Heart right ventricle (tissue), 16 donors: ENCODE data around the gene ZNF490. TPM values are rescaled to one million over a fixed set of nuclear protein-coding genes. Genes with fewer than 3 reads are reported as not detected.

ENCODE experiments used
- ATAC-seq, 8 donors: fragments of 200-7000 bp; cut with Tn5 transposase; one replicate each; pipeline ENCODE4 v1.9.1; 2020; ENCODE audit warnings: mild to moderate bottlenecking in 8 of 8, moderate library complexity in 8 of 8, moderate number of reproducible peaks in 1 of 8
- DNase-seq, 2 donors: peaks; one replicate each; pipeline ENCODE4 v3.0.0-alpha.2; 2020
- H3K27ac ChIP-seq, 10 donors: fragments of 200-600 bp; sonication (generic) in 2 of 10; one replicate each; pipeline versions ENCODE4 v1.5.0 to v1.8.0; 2020 to 2022; ENCODE audit warnings: mild to moderate bottlenecking in 3 of 10
- H3K27me3 ChIP-seq, 7 donors: fragments of 200-600 bp; one replicate each; pipeline ENCODE4 v1.8.0; 2021 to 2022; ENCODE audit warnings: mild to moderate bottlenecking in 2 of 7
- H3K36me3 ChIP-seq, 9 donors: fragments of 200-600 bp; sonication (generic) in 1 of 9; one replicate each; pipeline versions ENCODE4 v1.5.0 to v1.8.0; 2020 to 2022; ENCODE audit warnings: mild to moderate bottlenecking in 2 of 9
- H3K4me1 ChIP-seq, 9 donors: fragments of 200-600 bp; sonication (generic) in 1 of 9; one replicate each; pipeline versions ENCODE4 v1.5.0 to v1.8.0; 2020 to 2022; ENCODE audit warnings: mild to moderate bottlenecking in 4 of 9
- H3K4me3 ChIP-seq, 10 donors: fragments of 200-600 bp; sonication (generic) in 2 of 10; one replicate each; pipeline versions ENCODE4 v1.5.0 to v1.8.0; 2020 to 2022; ENCODE audit warnings: mild to moderate bottlenecking in 7 of 10, moderate library complexity in 2 of 10
- H3K9me3 ChIP-seq, 11 donors: fragments of 200-600 bp in 10 of 11; sonication (generic) in 2 of 11; one replicate each; pipeline versions ENCODE4 v1.5.0 to v1.8.0; 2013 to 2022; ENCODE audit warnings: mild to moderate bottlenecking in 2 of 11, control low read depth in 1 of 11, moderate library complexity in 1 of 11
- CTCF ChIP-seq, 9 donors: fragments of 200-600 bp; sonication (generic) in 2 of 9; IDR thresholded peaks; one replicate each; pipeline versions ENCODE4 v1.5.0 to v1.8.0; 2021 to 2022; ENCODE audit warnings: antibody characterized with exemption in 9 of 9, mild to moderate bottlenecking in 5 of 9, moderate library complexity in 1 of 9
- WGBS, 2 donors: extraction: QIAGEN DNeasy Blood & Tissue Kit; methylation state at CpG; one replicate each; pipeline ENCODE4 v1.1.7; 2013; ENCODE audit warnings: inconsistent platforms in 1 of 2; 5-methylcytosine and 5-hydroxymethylcytosine counted together
- intact Hi-C, 10 donors: fragments of 100-400 bp; cut with DNase I; formaldehyde crosslinking; loops; one replicate each; pipeline versions ENCODE4 v1.11.1 to v1.14.2; 2022
- polyA plus RNA-seq, 2 donors: library from polyadenylated mRNA; stranded (reverse); fragments of 200-250 nt; gene quantifications; one replicate each; pipeline ENCODE4 v1.2.3, GENCODE V29; 2013
- total RNA-seq, 10 donors: library from RNA; stranded (reverse); fragmentation: NEBNext Ultra II Directional in 3 of 10; extraction: Animal tissue kit (Norgen Biotek cat#: 25700) in 3 of 10; gene quantifications; one replicate each; pipeline versions ENCODE4 v1.2.1 to v1.2.4, GENCODE V29; 2021 to 2023
- donor health status: Arrhythmogenic right ventricular cardiomyopathy.
- donor health status: ischemic (EF 13 %, LVEDD 7.1; RV severe dilation, severe dysfunction).
- donor health status: healthy with polysubstance abuse.
- donor health status: DM: no; HTN: yes; CAD: no.
- donor health status: DM: no; HTN: no; CAD: no.
- donor health status: ischemic (EF 25% LVEDD 6.9; RV normal size, moderate dysfunction).
- donor health status: ischemic (EF 25% LVEDD 5.7; RV mildly dilated, moderate dysfunction).
- donor health status: healthy.
- donor health status: DM: yes; HTN: yes; CAD: no.
- donor health status: Ischemic cardiomyopathy.
- donor health status: ischemic (EF 35%, LVEDD 5.7; RV mildly dilated, moderate dysfunction).
- donor health status: nonischemic (EF 11% LVEDD 7.7; RV severe dilation, severe dysfunction).
- donor health status: DM: yes; HTN: yes; CAD: no.
- donor health status: PGD.
- donor health status: ischemic (EF 29% LVEDD 5.4; RV normal size, mild dysfunction).
- donor health status: nonischemic (EF 23%, LVEDD 6.1; RV moderate dilation, normal function).

Gene ZNF490
- total and polyA plus RNA-seq, 12 donors = 0.22 to 7.2 (median 5.2) TPM

GRCh38 chr19:12544401-12544876, 66.2 kb downstream of the ZNF490 start:
- 30 to 47% methylated on average over 5 of the region's 5 CpGs for WGBS, 2 donors

GRCh38 chr19:12543855-12544254, 66.8 kb downstream of the ZNF490 start:
- H3K27me3 ChIP-seq = no peaks in the 10 kb centered on the region
- DNase-seq = no peak
- H3K4me1 ChIP-seq = peaks cover 0 to 43% (median 24%) of the 10 kb centered on the region in 9 donors
- ATAC-seq = no peak
- H3K27ac ChIP-seq = peak overlapping the region in 4 of 10 donors; percentile 19 to 64 (median 39)
- intact Hi-C loops = loop anchor here in 1 of 10 donors (5.0 kb wide), 1 partner anchor 47 kb away; no protein-coding TSS in a partner anchor
- WGBS, 2 donors = 81 to 94% methylated on average over 1 of the region's 1 CpG
- H3K9me3 ChIP-seq = peaks cover 0 to 42% (median 0%) of the 10 kb centered on the region in 11 donors
- no peak overlapping the region for H3K4me3 ChIP-seq
- TF ChIP-seq CTCF (IDR thresholded peaks at IDR 0.05) = no peak
- H3K36me3 ChIP-seq = peaks cover 0 to 54% (median 4%) of the 10 kb centered on the region in 9 donors

More at GRCh38 chr19:12544401-12544876, 66.2 kb downstream of the ZNF490 start:
- Histone ChIP-seq H3K27ac (peak overlapping the region in 5 of 10 donors; percentile 4 to 64 (median 38)), H3K4me3 (no peak overlapping the region), H3K36me3 (peaks cover 0 to 51% (median 4%) of the 10 kb centered on the region in 9 donors), H3K27me3 (no peaks in the 10 kb centered on the region), H3K9me3 (peaks cover 0 to 36% (median 0%) of the 10 kb centered on the region in 11 donors), H3K4me1 (peaks cover 0 to 49% (median 30%) of the 10 kb centered on the region in 9 donors)
- TF ChIP-seq CTCF (IDR thresholded peaks at IDR 0.05) = no peak
- ATAC-seq = peak in 5 of 8 donors; percentile 34 to 72 (median 56)
- intact Hi-C loops = loop anchor here in 1 of 10 donors (5.0 kb wide), 1 partner anchor 47 kb away; no protein-coding TSS in a partner anchor
- peak in 1 of 2 donors; percentile 17 for DNase-seq

Other genes starting within 250 kb of the ZNF490 start
- gene ZNF442, start 245.1 kb downstream of the ZNF490 start, total RNA-seq = 1 to 10 TPM; 2.3 to 6.1 (median 4.0) TPM
- gene ZNF442, start 245.1 kb downstream of the ZNF490 start, polyA plus RNA-seq = under 1 TPM; 0.54 to 0.95 TPM
- 1 to 10 TPM; 1.6 to 2.9 (median 2.0) TPM for gene ZNF799, start 209.5 kb downstream of the ZNF490 start, total RNA-seq
- 1 to 10 TPM; 1.6 to 6.2 TPM for gene ZNF799, start 209.5 kb downstream of the ZNF490 start, polyA plus RNA-seq
- gene ZNF443, start 169.8 kb downstream of the ZNF490 start, total RNA-seq = 1 to 10 TPM; 1.2 to 3.4 (median 2.5) TPM
- 1 to 10 TPM; 1.0 to 3.4 TPM for gene ZNF443, start 169.8 kb downstream of the ZNF490 start, polyA plus RNA-seq
- 1 to 10 TPM in 9 of 10 donors, under 1 TPM in 1; 0.95 to 3.4 (median 1.9) TPM for gene ZNF709, start 126.0 kb downstream of the ZNF490 start, total RNA-seq
- gene ZNF709, start 126.0 kb downstream of the ZNF490 start, polyA plus RNA-seq = 1 to 10 TPM in 1 of 2 donors, under 1 TPM in 1; 0.64 to 2.6 TPM
- gene ZNF564, start 59.3 kb downstream of the ZNF490 start, total RNA-seq = 10 to 100 TPM in 3 of 10 donors, 1 to 10 TPM in 7; 5.9 to 11.2 (median 9.5) TPM
- gene ZNF564, start 59.3 kb downstream of the ZNF490 start, polyA plus RNA-seq = 10 to 100 TPM in 1 of 2 donors, 1 to 10 TPM in 1; 2.9 to 11.0 TPM
- gene ZNF791, start 107 bp upstream of the ZNF490 start, total RNA-seq = 10 to 100 TPM; 13.1 to 22.1 (median 16.8) TPM
- 1 to 10 TPM; 4.7 to 8.0 TPM for gene ZNF791, start 107 bp upstream of the ZNF490 start, polyA plus RNA-seq
- 10 to 100 TPM; 14.2 to 89.9 (median 25.5) TPM for gene MAN2B1, start 55.9 kb upstream of the ZNF490 start, total RNA-seq
- 10 to 100 TPM; 17.7 to 40.1 TPM for gene MAN2B1, start 55.9 kb upstream of the ZNF490 start, polyA plus RNA-seq
- 10 to 100 TPM in 1 of 10 donors, 1 to 10 TPM in 9; 5.5 to 10.7 (median 7.9) TPM for gene WDR83, start 56.0 kb upstream of the ZNF490 start, total RNA-seq
- 10 to 100 TPM; 14.5 to 19.7 TPM for gene WDR83, start 56.0 kb upstream of the ZNF490 start, polyA plus RNA-seq
- gene DHPS, start 71.1 kb upstream of the ZNF490 start, total RNA-seq = 10 to 100 TPM; 43.6 to 59.3 (median 49.7) TPM
- gene DHPS, start 71.1 kb upstream of the ZNF490 start, polyA plus RNA-seq = 10 to 100 TPM; 64.5 to 82.2 TPM
- not detected for gene GNG14, start 77.2 kb upstream of the ZNF490 start, total RNA-seq
- gene GNG14, start 77.2 kb upstream of the ZNF490 start, polyA plus RNA-seq = not detected
- 1 to 10 TPM; 1.2 to 3.1 (median 2.1) TPM for gene FBXW9, start 85.8 kb upstream of the ZNF490 start, total RNA-seq
- 1 to 10 TPM; 1.2 to 4.6 TPM for gene FBXW9, start 85.8 kb upstream of the ZNF490 start, polyA plus RNA-seq
- gene TNPO2, start 113.1 kb upstream of the ZNF490 start, total RNA-seq = 10 to 100 TPM; 32.3 to 51.1 (median 41.6) TPM
- gene TNPO2, start 113.1 kb upstream of the ZNF490 start, polyA plus RNA-seq = 10 to 100 TPM; 17.3 to 25.9 TPM
- 100 to 1,000 TPM in 3 of 10 donors, 10 to 100 TPM in 7; 82.2 to 143 (median 91.0) TPM for gene TRIR, start 123.9 kb upstream of the ZNF490 start, total RNA-seq
- gene TRIR, start 123.9 kb upstream of the ZNF490 start, polyA plus RNA-seq = 100 to 1,000 TPM; 234 to 253 TPM
- 10 to 100 TPM; 50.6 to 79.7 (median 60.1) TPM for gene GET3, start 126.7 kb upstream of the ZNF490 start, total RNA-seq
- 100 to 1,000 TPM in 1 of 2 donors, 10 to 100 TPM in 1; 37.0 to 121 TPM for gene GET3, start 126.7 kb upstream of the ZNF490 start, polyA plus RNA-seq
- gene BEST2, start 141.0 kb upstream of the ZNF490 start, total RNA-seq = not detected
- not detected for gene BEST2, start 141.0 kb upstream of the ZNF490 start, polyA plus RNA-seq
- 10 to 100 TPM; 47.8 to 79.3 (median 57.8) TPM for gene HOOK2, start 164.7 kb upstream of the ZNF490 start, total RNA-seq
- gene HOOK2, start 164.7 kb upstream of the ZNF490 start, polyA plus RNA-seq = 100 to 1,000 TPM in 1 of 2 donors, 10 to 100 TPM in 1; 29.7 to 173 TPM
- 100 to 1,000 TPM in 4 of 10 donors, 10 to 100 TPM in 6; 22.4 to 247 (median 70.0) TPM for gene JUNB, start 180.7 kb upstream of the ZNF490 start, total RNA-seq
- 10 to 100 TPM; 41.2 to 65.4 TPM for gene JUNB, start 180.7 kb upstream of the ZNF490 start, polyA plus RNA-seq
- 100 to 1,000 TPM; 532 to 789 (median 744) TPM for gene PRDX2, start 191.0 kb upstream of the ZNF490 start, total RNA-seq
- gene PRDX2, start 191.0 kb upstream of the ZNF490 start, polyA plus RNA-seq = 100 to 1,000 TPM; 235 to 827 TPM
- 1 to 10 TPM in 9 of 10 donors, under 1 TPM in 1; 0.72 to 4.8 (median 2.4) TPM for gene THSD8, start 191.3 kb upstream of the ZNF490 start, total RNA-seq
- gene THSD8, start 191.3 kb upstream of the ZNF490 start, polyA plus RNA-seq = 1 to 10 TPM; 2.7 to 3.8 TPM
- 1 to 10 TPM; 1.9 to 5.7 (median 4.1) TPM for gene RNASEH2A, start 195.8 kb upstream of the ZNF490 start, total RNA-seq
- 1 to 10 TPM; 3.1 to 6.9 TPM for gene RNASEH2A, start 195.8 kb upstream of the ZNF490 start, polyA plus RNA-seq
- not detected for gene RTBDN, start 223.8 kb upstream of the ZNF490 start, total RNA-seq
- not detected for gene RTBDN, start 223.8 kb upstream of the ZNF490 start, polyA plus RNA-seq
- gene MAST1, start 227.7 kb upstream of the ZNF490 start, total RNA-seq = under 1 TPM in 8 of 10 donors, not detected in 2; 0.15 to 0.88 (median 0.37) TPM
- gene MAST1, start 227.7 kb upstream of the ZNF490 start, polyA plus RNA-seq = under 1 TPM; 0.07 to 0.23 TPM